Activated T-cell treated with anti-CD3 and anti-CD28 coated beads for 24 hours (primary cell): ENCODE results near the gene TTC7B.
"Not testable (repeated sequence)": the region's sequence is repeated elsewhere in the genome, so short reads cannot be mapped to it uniquely, and the experiment has no call there.

Source experiments
- DNase-seq: peaks from one replicate; pipeline ENCODE4 v3.0.0-alpha.2; 2020; ENCODE audit warnings: low read depth

Gene TTC7B

DNA sequence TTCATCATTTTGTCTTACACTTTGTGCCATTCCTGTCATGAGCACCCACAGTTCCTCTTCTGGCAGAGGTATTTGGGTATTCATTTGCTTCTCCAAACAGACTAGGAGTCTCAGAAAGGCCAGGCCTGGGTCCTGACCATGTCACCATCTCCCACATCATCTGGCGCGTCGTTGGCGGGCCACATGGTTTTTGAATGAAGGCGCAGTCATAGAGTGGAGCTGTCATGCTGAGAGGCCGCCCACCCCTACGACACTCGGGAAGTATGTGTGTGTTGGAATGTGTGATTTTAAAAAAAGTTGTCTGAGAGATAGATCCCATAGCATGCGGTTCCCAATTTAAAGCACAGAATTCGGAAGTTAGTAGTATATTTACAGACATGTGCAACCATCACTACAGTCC, 15.6 kb upstream of the TTC7B start:
- DNase-seq, result no peak

GRCh38 chr14:90830931-90831701, 14.9 kb upstream of the TTC7B start:
- DNase-seq, result no peak

GRCh38 chr14:90829677-90830076, 13.4 kb upstream of the TTC7B start:
- DNase-seq, result no peak

DNA sequence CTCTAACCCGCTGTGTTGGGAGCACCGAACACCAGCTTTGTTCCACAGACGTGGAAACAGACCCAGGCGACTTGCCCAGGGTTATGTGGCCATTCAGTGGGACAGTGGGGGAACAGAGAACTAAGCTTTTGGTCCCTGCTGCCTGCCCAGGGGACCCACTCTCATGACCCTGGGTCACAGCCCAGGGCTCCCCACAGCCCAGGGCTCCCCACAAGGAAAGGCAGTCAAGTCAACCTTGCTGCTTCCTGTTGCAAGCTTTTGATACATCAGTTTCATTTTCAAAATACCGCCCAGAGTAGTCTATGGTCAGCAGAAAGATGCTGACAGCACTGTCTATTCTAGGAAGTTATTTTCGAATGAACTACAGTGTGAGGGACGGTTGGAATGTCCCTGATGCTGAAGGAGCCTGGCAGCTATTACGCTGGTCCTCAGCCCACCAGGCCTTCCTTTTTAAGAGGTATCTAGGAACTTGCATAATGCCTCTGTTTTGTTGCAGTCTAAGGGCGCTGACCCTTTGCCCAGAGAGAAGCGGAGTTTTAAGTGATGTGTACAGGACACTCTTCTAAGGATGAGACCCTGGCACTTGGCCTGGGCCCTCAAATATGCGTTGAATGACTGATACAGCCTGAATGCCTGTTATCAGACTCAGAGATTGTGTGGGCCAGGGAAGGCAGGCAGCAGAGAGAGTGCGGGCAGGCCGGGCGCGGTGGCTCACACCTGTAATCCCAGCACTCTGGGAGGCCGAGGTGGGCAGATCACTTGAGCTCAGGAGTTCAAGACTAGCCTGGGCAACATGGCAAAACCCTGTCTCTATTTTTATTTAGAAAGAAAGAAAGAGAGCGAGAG, 12.6 kb upstream of the TTC7B start:
- no peak for DNase-seq

GRCh38 chr14:90827919-90828610, 11.8 kb upstream of the TTC7B start:
- DNase-seq, result peak; percentile 87

GRCh38 chr14:90823542-90823941, 7.3 kb upstream of the TTC7B start:
- not testable (repeated sequence) for DNase-seq

DNA sequence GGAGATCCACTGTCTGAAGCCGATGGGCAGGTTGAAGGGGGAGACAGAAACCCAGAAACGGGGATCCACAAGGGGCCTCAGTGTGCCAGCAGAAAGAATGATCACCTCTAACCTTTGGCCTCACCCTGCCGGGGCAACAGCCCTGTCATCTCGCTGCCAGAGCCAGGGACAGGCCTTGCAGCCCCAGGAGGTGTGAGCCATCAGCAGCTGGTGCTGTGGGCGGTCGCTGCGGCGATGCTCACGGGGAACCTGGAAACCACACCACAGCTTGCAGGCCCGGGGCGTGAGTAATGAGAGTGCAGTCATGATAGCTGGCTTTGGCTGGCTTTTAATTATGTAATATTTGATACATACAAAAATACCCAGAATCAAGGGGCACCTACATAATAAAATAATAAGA, 4.7 kb upstream of the TTC7B start:
- peak; percentile 70 for DNase-seq

- no peak for DNase-seq
Measured at GRCh38 chr14:90819734-90820393, 3.6 kb upstream of the TTC7B start.

DNA sequence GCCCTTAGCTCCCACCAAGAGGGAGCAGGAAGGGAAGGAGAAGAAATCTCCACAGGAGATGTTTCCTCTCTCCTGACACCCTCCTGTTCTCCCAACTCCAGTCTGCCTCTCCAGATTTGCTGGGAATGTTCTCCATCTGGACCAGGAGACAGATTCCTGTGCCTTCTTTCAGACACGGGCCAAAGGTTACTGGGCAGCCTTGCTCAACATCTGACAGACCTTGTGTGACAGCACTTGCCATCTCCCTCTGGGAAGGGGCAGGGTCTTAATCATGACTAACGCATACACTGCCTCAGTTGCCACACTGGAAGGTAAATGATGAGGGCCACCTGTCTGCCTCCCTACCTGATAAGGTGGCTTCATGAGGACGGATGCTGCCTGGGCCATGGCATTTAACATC, 2.5 kb upstream of the TTC7B start:
- DNase-seq, result no peak

DNA sequence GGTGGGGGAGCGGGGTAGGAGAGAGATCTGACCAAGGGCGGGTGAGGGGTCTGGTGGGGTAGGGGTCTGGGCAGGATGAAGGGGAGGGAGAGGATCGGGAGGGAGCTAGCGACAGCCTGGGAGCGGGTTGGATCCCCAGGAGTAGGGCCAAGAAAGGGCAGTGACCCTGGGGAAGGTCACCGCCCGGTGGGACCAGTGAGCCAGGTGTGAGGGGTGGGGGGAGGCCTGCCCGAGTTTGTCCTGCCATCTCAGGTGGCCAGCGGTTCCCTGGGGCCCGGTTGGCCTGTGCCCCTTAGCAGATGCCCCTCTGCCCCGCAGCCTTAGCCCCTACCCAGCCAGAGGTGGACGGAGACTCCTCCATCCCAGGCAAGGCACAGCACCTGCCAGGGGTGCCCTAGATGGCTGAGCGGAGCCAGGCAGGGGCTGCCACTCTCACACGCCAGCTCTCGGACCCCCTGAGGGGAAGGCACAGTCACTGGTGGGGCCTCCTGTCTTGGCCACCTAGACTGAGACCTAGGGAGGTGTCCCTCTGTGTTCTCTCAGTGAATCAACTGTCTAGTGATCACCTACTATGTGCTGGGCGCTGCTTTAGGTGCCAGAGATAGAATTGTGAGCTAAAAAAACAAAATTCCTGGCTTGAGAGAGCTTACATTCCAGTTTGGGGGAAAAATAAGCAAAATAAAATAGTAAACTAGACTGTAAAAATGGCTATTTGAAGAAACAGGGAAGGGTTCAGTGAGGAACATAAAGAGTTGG, 629 bp upstream of the TTC7B start:
- no peak for DNase-seq

DNA sequence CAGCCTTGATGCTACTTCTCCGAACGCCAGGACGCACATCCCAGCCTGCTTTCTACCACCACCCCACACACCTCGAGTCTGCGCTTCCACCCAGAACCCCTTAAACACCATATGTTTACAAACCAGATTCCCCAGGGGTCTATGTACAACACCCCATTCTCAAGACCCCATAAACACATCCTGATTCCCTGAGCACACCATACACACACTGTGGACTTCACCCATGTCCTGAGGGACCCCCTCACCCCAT, 733 bp downstream of the TTC7B start:
- DNase-seq, result no peak

- no peak for DNase-seq
Measured at GRCh38 chr14:90814806-90815571, 1.2 kb downstream of the TTC7B start.

GRCh38 chr14:90813442-90813841, 2.8 kb downstream of the TTC7B start:
- no peak for DNase-seq

DNA sequence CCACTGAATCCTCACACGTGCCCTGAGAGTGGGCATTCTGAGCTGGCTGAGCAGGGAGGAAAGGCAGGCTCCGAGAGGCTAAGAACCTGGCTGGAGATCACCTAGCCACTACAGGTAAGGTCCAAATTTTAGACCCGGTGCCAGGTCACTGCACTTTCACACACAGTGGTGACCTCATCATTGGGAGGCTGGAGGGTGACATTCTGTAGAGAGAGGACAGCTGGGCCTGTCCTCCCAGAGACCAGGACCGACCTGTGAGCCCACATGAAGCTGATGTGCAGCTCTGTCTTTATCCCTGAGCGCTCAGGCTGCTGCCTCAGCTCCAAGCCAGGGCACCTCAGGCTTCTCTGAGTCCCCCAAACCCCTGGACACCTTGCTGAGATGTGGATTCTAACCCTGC, 4.1 kb downstream of the TTC7B start:
- no peak for DNase-seq

DNA sequence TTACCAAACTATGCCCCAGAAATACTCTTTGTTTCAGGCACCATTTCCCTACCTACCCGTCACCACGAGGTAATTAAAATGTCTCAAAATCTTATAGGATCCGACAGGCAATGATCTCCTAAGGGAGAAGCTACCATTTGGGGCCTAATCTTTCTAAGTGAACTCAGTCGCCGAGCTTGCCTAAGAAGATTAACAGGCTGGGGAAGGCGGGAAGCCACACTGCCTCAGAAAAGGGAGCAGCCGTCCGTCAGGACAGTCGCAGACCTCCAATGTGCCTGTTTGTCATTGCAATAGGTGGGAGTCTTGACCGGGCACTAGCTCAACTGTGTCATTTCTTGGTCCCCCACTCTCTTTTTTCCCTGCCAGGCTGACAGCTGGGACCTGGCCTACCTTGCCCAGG, 4.6 kb downstream of the TTC7B start:
- DNase-seq, result no peak

- no peak for DNase-seq
Measured at GRCh38 chr14:90810806-90811205, 5.4 kb downstream of the TTC7B start.

DNA sequence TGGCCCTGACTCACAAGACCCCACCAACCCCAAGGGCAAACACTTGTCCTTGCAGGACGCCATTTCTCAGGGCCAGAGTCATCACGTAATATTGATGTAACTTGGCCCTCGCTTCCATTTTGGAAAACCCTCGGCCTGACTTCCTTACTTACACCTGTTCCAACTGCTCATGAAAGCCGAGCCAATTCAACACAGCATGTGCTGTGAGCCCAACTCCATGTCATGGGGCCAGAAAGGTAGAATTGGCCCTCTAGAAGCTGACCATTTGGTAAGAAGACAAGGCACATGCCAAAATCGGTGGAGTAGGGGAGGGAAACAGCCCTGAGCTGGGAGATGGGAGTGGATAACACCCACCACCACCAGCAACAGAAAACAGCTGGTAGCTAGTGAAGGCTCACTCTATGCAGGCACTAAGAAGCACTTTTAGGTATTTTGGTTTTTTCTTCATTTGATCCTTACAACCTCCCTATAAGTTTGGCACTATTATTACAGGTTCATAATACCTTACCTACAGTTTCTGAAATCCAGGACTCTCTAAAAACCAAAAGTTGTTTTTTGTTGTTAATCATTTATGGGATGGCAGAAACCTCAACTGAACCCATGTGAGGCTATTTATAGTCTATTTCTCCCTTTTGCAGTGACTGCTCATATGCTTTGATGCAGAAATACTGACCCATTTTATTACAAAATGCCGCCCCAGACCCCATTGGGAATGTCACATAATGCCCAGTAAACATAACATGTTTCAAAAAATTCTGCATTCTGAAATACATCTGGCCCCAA, 6.5 kb downstream of the TTC7B start:
- no peak for DNase-seq

DNA sequence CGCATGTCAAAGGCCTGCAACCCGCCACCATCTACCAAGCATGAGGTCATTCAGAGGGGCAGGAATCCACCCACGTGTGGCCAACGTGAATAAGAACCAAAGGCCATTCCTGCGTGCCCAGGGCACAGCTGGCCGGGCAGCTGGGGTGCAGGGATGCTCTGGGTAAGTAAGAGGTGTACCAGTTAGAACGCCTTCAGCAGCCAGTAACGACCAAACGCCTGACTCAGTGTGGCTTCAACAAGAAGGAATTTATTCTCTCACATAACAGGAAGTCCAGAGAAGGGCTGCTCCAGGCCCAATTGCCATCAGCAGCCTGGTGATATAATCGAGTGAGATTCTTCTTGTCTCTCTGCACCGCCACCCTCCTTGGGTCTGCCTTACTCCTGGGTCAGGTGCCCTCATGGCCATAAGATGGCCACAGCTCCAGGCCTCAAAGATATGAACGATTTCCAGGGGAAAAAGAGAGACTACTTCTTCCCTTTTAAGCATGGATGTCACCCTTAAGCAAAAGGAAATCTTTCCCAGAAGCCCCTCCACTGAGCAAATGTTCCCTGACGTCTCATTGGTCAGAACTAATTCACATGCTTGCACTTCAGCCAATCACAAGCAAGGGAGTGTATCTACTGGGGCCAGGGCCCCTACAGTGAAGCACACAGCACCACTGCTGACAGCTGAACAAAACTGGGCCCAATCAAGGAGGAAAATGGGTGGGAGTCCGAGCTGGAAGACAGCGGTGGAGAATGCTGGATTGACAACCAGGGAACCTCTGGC, 7.3 kb downstream of the TTC7B start:
- no peak for DNase-seq

GRCh38 chr14:90807060-90807459, 9.2 kb downstream of the TTC7B start:
- DNase-seq, result no peak
